ENCODE data around the gene WDFY4.

The WDFY4 gene

DNA sequence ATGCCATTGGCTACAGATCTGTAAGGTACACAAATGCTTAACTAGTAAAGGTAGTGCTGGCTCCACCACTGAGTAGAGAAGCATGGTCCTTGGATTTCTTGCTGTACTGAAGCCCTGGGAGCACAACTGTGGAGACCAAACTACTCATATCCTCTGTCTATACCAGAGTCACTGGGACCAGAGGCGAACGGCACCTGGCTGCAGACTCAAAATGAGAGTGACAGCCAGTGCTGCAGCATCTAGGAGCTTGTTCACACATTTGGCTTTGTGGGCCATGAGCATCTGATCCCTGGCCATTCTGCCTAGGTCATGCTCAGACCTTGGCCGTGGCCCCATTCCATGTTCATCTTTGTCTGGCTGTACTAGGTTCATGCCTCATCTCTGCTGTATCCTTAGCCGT lies 223.1 kb downstream of the WDFY4 start:
- no peak for DNase-seq (ENCODE audit: low read depth in 2 of 2)

DNA sequence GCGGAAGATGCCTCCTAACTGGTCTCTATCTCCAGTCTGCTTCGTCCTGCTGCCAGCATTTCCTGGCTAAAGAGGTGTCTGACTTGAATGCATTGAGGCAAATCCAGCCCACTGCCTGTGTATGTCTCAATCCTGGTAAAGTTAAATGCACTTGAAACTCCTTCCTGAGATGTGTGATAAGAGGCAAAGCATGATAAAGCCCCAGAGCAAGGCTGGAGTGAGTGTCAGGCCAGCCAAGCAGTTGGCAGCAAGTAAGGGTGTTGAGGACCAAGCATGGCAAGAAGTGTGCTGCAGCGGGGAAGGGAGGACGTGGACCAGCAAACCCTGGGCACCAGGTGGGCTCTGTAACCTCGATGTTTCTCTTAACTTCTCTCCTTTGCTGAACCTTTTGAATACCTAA lies 225.9 kb downstream of the WDFY4 start:
- no peak for DNase-seq (ENCODE audit: low read depth in 2 of 2)

- no peak for DNase-seq (ENCODE audit: low read depth in 2 of 2)
Measured at GRCh38 chr10:48913674-48914073, 229.0 kb downstream of the WDFY4 start.

DNA sequence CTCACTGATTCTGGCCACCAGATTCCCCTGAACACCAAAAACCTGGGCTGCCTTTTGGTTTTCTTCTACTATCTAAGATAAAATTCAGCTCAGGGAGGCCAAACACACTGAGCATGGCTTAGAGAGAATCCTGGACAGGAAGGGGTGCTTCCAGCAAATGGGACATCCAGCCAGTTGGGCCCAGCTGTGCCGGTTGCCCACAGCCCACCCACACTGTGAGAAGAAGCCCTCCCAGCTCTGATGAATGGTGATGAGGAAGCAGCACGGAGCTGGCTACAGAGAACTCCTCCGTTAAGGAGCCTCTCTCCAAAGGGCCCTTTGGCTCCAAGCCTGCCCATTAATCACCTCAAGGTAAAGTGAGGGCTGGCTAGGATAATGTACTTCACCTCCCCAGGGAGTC lies 239.1 kb downstream of the WDFY4 start:
- no peak for DNase-seq (ENCODE audit: low read depth in 2 of 2)

DNA sequence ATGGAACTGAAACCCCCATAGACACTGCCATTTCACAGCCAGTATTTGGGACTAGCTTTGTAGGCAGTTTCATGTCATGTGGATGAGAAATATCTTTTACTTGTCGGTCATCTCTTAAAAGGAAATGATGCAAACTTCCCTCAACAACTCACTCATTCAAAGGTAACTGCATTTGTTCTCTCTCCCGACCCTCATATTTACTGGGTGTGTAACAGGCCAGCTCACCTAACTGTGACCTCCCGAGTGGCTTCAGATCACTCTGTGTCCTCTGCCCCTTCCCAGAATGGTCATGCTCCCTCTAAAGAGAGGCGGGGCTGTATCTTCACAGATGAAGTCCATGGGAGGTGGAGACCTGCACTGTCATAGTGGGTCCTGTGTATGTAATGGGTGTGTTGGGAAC lies 240.3 kb downstream of the WDFY4 start:
- DNase-seq (ENCODE audit: low read depth in 2 of 2), result no peak

GRCh38 chr10:48926255-48926654 lies 241.6 kb downstream of the WDFY4 start:
- no peak for DNase-seq (ENCODE audit: low read depth in 2 of 2)

GRCh38 chr10:48926764-48927540 lies 242.3 kb downstream of the WDFY4 start:
- no peak for DNase-seq (ENCODE audit: low read depth in 2 of 2)

GRCh38 chr10:48929413-48929990 lies 244.8 kb downstream of the WDFY4 start:
- DNase-seq (ENCODE audit: low read depth in 2 of 2), result no peak

GRCh38 chr10:48931188-48931587 lies 246.5 kb downstream of the WDFY4 start:
- no peak for DNase-seq (ENCODE audit: low read depth in 2 of 2)

- no peak for DNase-seq (ENCODE audit: low read depth in 2 of 2)
Measured at GRCh38 chr10:48932831-48933664, 248.4 kb downstream of the WDFY4 start.

DNA sequence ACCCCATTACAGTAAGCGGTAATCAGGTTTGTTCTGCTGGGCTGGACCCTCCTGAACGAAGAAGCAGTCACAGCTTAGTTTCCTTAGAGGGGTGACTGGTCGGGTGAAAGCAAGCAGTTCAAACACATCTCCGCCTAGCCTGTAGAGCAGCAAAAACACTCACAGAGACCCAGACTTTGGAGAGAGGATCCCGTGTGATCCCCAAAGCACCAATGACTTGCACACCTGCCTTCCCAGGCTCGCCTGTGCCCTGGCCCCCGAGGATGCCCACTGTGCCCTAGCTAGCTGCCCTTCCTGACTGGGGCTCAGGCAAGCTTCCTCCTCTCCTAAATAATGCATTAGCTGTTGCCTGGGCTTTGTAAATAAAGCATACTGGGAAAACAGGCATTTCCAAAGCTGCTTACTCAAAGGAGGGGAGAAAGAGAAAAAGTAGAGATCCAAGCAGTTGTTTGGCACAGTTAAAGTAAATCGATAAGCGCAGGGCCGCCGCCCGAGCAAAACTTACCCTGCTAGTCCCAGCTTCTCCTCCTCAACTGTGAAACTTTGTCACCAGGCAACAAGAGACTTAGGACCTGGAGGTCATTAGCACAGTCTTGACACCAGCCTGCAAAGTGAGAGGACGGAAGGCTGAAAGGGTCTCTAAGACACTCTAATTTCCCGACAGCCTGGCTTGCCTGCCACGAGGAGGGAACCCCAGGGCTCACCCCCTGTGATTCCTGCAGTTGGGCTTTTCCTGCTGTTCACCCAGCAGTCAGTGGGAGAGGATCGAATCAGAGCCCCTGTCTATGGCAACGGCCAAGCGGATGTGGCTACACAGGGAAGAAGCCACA lies 250.2 kb downstream of the WDFY4 start:
- DNase-seq (ENCODE audit: low read depth in 2 of 2), result no peak

DNA sequence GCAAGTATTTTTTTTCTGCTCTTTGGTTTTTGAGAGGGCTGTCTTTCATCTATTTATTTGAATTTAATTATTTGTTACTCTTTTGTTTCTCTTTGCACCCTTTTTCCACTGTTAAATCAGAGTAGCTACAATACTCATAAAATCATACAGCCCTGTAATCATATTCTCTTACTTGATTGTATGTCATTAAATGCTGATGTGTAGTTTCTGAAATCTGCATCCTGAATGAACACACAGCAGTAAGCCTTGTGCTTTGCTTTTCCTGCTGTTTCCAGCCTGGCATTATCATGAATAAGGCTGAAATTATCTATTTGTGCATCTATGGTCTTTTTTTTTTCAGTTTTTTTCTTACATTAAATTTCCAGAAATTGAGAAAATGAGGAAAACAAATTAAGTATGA lies 250.9 kb downstream of the WDFY4 start:
- DNase-seq (ENCODE audit: low read depth in 2 of 2), result no peak

DNA sequence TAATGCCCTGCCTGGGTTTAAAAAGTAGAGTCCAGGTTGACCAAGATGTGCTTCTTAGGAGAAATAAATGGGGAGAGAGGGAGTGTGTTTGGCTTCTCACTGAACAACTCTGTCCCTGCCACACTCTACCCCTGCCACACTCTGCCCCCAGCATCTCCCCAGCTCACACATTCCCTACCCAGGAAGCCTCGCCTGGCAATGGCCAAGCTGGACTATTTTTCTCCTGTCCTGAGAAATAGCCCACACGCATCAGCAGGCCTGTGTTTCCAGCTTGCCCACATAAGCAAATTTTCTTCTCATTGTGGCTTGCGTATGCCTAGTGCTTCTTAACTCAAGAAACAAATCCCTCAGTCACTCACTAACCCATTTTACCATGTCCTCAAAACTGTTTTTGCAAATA lies 253.1 kb downstream of the WDFY4 start:
- DNase-seq (ENCODE audit: low read depth in 2 of 2), result no peak

DNA sequence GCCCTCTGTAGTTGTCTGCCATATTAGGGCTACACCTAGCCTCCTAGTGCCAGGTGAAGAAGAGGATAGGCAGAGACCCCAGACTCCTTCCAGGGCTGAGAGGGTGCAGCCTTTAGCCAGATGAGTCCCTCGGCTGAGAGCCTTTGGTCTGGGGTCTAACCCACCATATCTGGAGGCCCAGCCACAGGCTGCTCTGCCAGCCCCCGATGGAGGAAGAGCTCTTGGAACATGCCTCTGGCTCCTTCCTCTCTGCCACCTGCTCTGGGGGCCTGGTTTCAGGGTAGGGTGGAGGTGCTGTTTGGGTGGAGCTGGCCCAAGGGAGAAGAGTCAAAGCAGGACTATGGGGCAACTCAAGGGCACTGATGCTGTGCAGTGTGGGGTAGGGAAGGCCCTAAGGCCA lies 253.6 kb downstream of the WDFY4 start:
- no peak for DNase-seq (ENCODE audit: low read depth in 2 of 2)

DNA sequence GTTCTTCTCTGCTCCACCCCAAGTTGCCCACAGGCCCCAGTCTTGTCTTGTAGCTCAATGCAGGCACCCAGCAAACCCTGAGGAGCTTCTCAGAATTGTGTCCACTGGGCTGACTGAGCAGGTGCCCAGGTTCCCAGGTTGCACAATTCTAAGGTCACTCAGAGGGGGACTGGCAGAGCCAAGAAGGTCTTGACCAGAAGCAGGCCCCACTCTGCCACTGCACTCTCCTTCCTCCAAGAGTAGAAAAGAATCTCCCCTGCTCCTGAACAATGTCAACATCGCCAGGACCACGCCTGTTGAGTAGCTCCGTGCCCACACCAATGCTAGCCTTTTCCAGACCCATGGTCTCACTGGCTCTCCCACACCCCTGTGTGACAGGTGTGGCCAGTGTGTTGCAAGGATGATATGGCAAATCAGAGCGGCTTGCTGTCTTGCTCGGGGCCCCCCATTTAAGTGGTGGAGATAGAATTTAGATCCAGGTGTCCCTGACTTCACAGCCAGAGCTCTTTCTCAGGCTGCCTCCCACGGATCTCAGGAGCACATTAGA lies 254.4 kb downstream of the WDFY4 start:
- no peak for DNase-seq (ENCODE audit: low read depth in 2 of 2)

- DNase-seq (ENCODE audit: low read depth in 2 of 2), result no peak
Measured at GRCh38 chr10:48939790-48940325, 255.2 kb downstream of the WDFY4 start, which contains the start of gene LRRC18. Gene LRRC18, minus strand, starts transcription at chr10:48939840. Its CDS starts 25,685 bp downstream, at chr10:48914155.

DNA sequence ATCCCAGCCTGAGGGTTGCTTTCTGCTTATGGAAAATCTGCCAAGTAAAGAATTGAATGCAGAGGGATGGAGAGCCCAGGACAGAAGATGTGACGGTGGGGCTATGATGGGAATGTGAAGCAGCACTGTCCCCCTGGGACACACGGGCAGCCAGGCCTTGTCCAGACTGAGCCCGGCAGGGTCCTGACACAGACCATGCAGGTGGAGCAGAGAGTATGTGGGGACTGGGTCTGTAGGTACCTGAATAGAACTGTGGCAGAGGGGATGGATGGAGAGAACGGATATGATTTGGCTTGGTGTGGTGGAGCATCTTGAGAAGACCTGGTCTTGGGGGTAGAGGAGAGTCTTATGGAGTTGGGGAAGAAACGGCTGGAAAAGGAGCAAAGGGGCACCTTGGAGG lies 255.7 kb downstream of the WDFY4 start:
- DNase-seq (ENCODE audit: low read depth in 2 of 2), result no peak

DNA sequence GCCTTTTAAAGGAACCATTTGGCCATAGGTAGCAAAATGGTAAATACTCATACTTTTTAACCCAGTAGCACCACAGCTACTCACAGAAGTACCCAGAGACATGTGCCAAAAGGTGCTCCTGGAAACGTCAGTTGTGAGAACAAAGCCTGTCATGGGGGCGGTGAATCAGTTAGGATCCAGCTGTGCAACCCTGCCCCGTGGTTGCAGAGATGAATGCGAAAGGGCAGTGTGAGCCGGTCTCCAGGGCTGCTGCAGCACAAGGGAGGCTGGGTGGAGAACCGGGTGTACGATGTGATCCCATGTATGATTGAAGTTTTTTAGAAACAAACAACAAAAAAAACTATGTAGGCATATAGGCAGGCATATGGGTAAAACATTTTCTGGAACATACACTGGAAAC lies 256.3 kb downstream of the WDFY4 start:
- DNase-seq (ENCODE audit: low read depth in 2 of 2), result no peak

DNA sequence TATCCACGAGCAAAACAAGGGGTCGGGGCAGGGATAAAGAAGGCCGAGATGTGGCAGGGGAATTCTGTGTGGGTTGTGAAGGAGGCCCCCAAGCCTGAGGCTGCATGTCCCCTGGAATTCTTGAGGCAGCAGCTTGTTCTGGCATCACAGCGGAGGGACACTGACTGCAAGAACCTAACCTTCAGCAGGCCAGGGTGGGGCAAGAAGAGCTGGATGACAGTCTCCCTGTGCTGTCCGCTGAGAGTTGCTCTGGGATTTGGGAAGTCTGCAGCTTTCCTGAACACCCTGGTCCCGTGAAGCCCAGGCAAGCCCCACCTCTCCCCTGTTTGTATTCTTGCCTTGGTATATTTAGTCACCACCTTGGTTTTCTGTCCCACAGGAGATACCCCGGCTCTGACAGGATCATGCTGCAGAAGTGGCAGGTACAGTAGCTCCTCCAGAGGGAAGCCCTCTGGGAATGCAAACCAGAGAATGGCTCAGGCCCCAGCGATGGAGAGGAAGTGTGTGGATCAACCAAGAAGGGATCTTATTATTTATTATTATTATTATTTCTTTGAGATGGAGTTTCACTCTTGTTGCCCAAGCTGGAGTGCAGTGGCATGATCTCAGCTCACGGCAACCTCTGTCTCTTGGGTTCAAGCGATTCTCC lies 256.9 kb downstream of the WDFY4 start:
- DNase-seq (ENCODE audit: low read depth in 2 of 2), result no peak

- no peak for DNase-seq (ENCODE audit: low read depth in 2 of 2)
Measured at GRCh38 chr10:48943096-48943495, 258.4 kb downstream of the WDFY4 start.

GRCh38 chr10:48944171-48944570 lies 259.5 kb downstream of the WDFY4 start:
- no peak for DNase-seq (ENCODE audit: low read depth in 2 of 2)

All from stimulated activated CD4-positive, alpha-beta T cell treated with anti-CD3 and anti-CD28 coated beads, Interleukin-1b, Interleukin-23, amount 100 ng/mL, for 4 hours (primary cell).